Activated CD4-positive, CD25-positive, alpha-beta regulatory T cell treated with anti-CD3 and anti-CD28 coated beads, Interleukin-2, amount 50 U/mL, for 24 hours (primary cell): ENCODE results near the gene TAL2.
"Not testable (repeated sequence)": the region's sequence is repeated elsewhere in the genome, so short reads cannot be mapped to it uniquely, and the experiment has no call there.

Source experiments
- ATAC-seq, 2 donors: fragments of 150-1000 bp; cut with Tn5 transposase; one replicate each; pipeline ENCODE4 v1.10.0; 2021; ENCODE audit warnings: mild to moderate bottlenecking in 1 of 2, moderate library complexity in 1 of 2

The TAL2 gene

GRCh38 chr9:105676351-105676923 is 14.2 kb downstream of the TAL2 start:
- no peak for ATAC-seq

GRCh38 chr9:105678163-105678562 is 15.9 kb downstream of the TAL2 start:
- ATAC-seq = no peak

GRCh38 chr9:105678781-105679180 is 16.5 kb downstream of the TAL2 start:
- no peak for ATAC-seq

- ATAC-seq = no peak
These were observed 17.2 kb downstream of the TAL2 start for GRCh38 chr9:105679257-105680022.

GRCh38 chr9:105681313-105681712 is 19.1 kb downstream of the TAL2 start:
- ATAC-seq = no peak

GRCh38 chr9:105681724-105682123 is 19.5 kb downstream of the TAL2 start:
- no peak for ATAC-seq

GRCh38 chr9:105683688-105684275 is 21.5 kb downstream of the TAL2 start:
- no peak for ATAC-seq

GRCh38 chr9:105686936-105687335 is 24.7 kb downstream of the TAL2 start:
- no peak for ATAC-seq

- no peak for ATAC-seq
These were observed 28.5 kb downstream of the TAL2 start for GRCh38 chr9:105690742-105691141.

GRCh38 chr9:105693435-105694189 is 31.4 kb downstream of the TAL2 start:
- ATAC-seq = peak; percentile 1

- ATAC-seq = peak; percentile 80 to 81
These were observed 32.1 kb downstream of the TAL2 start, which contains the start of gene TMEM38B for GRCh38 chr9:105694190-105694847. Gene TMEM38B (plus strand): TSS chr9:105694541. CDS start chr9:105694661, 120 bp downstream.

GRCh38 chr9:105694848-105695581 is 32.8 kb downstream of the TAL2 start:
- peak; percentile 72 to 76 for ATAC-seq

GRCh38 chr9:105696219-105696793 is 34.0 kb downstream of the TAL2 start:
- ATAC-seq = no peak

- ATAC-seq = no peak
These were observed 35.6 kb downstream of the TAL2 start for GRCh38 chr9:105697871-105698270.

GRCh38 chr9:105698348-105698870 is 36.2 kb downstream of the TAL2 start:
- ATAC-seq = no peak

GRCh38 chr9:105700668-105701067 is 38.4 kb downstream of the TAL2 start:
- no peak for ATAC-seq

- no peak for ATAC-seq
These were observed 38.9 kb downstream of the TAL2 start for GRCh38 chr9:105701145-105701544.

GRCh38 chr9:105702207-105702606 is 40.0 kb downstream of the TAL2 start:
- ATAC-seq = no peak

- not testable (repeated sequence) for ATAC-seq
These were observed 41.4 kb downstream of the TAL2 start for GRCh38 chr9:105703638-105704037.

- no peak for ATAC-seq
These were observed 43.9 kb downstream of the TAL2 start for GRCh38 chr9:105706156-105706555.

GRCh38 chr9:105708405-105708804 is 46.1 kb downstream of the TAL2 start:
- no peak for ATAC-seq
